Measurements from ENCODE around the gene DNM3. TPM values are rescaled to one million over a fixed set of nuclear protein-coding genes. Genes with fewer than 3 reads are reported as not detected.

The DNM3 gene
- total and polyA plus RNA-seq, 2 experiments from 2014 or later = 5.2 to 12.2 TPM

- H2AFZ ChIP-seq = no peak overlapping the region
- no peaks in the 10 kb centered on the region for H3K9me3 Mint-ChIP-seq
- TF ChIP-seq EZH2 (IDR thresholded peaks at IDR 0.05; ENCODE audit: low read depth, unreplicated experiment) = no peak
- TF ChIP-seq, protein P1, sequence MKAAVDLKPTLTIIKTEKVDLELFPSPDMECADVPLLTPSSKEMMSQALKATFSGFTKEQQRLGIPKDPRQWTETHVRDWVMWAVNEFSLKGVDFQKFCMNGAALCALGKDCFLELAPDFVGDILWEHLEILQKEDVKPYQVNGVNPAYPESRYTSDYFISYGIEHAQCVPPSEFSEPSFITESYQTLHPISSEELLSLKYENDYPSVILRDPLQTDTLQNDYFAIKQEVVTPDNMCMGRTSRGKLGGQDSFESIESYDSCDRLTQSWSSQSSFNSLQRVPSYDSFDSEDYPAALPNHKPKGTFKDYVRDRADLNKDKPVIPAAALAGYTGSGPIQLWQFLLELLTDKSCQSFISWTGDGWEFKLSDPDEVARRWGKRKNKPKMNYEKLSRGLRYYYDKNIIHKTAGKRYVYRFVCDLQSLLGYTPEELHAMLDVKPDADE (IDR thresholded peaks at IDR 0.05) = no peak
- TF ChIP-seq POLR2AphosphoS5 (IDR thresholded peaks at IDR 0.05; ENCODE audit: low read depth) = no peak
- no peak for TF ChIP-seq CREB1 (CRISPR knock-in tag; IDR thresholded peaks at IDR 0.05; ENCODE audit: low read depth)
- no peak for TF ChIP-seq ZNF331 (CRISPR knock-in tag; IDR thresholded peaks at IDR 0.05; ENCODE audit: low read depth)
- no peak for TF ChIP-seq ZNF462 (CRISPR knock-in tag; IDR thresholded peaks at IDR 0.05)
- no peak for TF ChIP-seq EZH2phosphoT487 (IDR thresholded peaks at IDR 0.05; ENCODE audit: unreplicated experiment)
- TF ChIP-seq, protein P2, sequence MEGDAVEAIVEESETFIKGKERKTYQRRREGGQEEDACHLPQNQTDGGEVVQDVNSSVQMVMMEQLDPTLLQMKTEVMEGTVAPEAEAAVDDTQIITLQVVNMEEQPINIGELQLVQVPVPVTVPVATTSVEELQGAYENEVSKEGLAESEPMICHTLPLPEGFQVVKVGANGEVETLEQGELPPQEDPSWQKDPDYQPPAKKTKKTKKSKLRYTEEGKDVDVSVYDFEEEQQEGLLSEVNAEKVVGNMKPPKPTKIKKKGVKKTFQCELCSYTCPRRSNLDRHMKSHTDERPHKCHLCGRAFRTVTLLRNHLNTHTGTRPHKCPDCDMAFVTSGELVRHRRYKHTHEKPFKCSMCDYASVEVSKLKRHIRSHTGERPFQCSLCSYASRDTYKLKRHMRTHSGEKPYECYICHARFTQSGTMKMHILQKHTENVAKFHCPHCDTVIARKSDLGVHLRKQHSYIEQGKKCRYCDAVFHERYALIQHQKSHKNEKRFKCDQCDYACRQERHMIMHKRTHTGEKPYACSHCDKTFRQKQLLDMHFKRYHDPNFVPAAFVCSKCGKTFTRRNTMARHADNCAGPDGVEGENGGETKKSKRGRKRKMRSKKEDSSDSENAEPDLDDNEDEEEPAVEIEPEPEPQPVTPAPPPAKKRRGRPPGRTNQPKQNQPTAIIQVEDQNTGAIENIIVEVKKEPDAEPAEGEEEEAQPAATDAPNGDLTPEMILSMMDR (conservative IDR thresholded peaks at IDR 0.05; ENCODE audit: low read depth in 2 of 2) = no peak
- TF ChIP-seq NANOG (IDR thresholded peaks at IDR 0.05; ENCODE audit: borderline replicate concordance) = no peak
- TF ChIP-seq STAT1 (IDR thresholded peaks at IDR 0.05; ENCODE audit: unreplicated experiment) = no peak
- no peak for TF ChIP-seq JUNB (IDR thresholded peaks at IDR 0.05; ENCODE audit: unreplicated experiment)
- TF ChIP-seq ZNF114 (CRISPR knock-in tag; IDR thresholded peaks at IDR 0.05) = no peak
- TF ChIP-seq REST (IDR thresholded peaks at IDR 0.05; ENCODE audit: unreplicated experiment) = no peak
- no peak for ATAC-seq
- no peaks in the 10 kb centered on the region for H3K9me2 ChIP-seq (ENCODE audit: insufficient read depth)
- H4K20me1 ChIP-seq (replicated peaks; ENCODE audit: insufficient read depth) = no peaks in the 10 kb centered on the region
- no peak overlapping the region for H3K4me3 ChIP-seq
- no peaks in the 10 kb centered on the region for H3K79me2 ChIP-seq (replicated peaks; ENCODE audit: insufficient read depth)
- H3K36me3 ChIP-seq (ENCODE audit: insufficient read depth) = no peaks in the 10 kb centered on the region
- peaks cover 3% of the 10 kb centered on the region for H3K27me3 Mint-ChIP-seq (ENCODE audit: insufficient read depth, low read depth, poor library complexity)
- H3K36me3 Mint-ChIP-seq (ENCODE audit: low read depth) = no peaks in the 10 kb centered on the region
- no peak overlapping the region for H3K27ac ChIP-seq (ENCODE audit: low read depth)
- no peak overlapping the region for H3K27ac Mint-ChIP-seq
- no peak for DNase-seq (ENCODE audit: low spot score)
- no peaks in the 10 kb centered on the region for H3F3A ChIP-seq (replicated peaks; ENCODE audit: low read depth)
- no peaks in the 10 kb centered on the region for H3K27me3 ChIP-seq (ENCODE audit: insufficient read depth)
- H3K4me2 ChIP-seq = no peak overlapping the region
- no peak overlapping the region for H3K4me3 Mint-ChIP-seq
- no peaks in the 10 kb centered on the region for H3K4me1 ChIP-seq (ENCODE audit: insufficient read depth)
- 0 out of 3 replicates have a peak, but pooled peaks cover 2% of the 10 kb centered on the region for H3K4me1 Mint-ChIP-seq
These were observed 14.1 kb downstream of the DNM3 start for GRCh38 chr1:171855381-171855780.
